Stimulated activated CD8-positive, alpha-beta memory T cell treated with anti-CD3 and anti-CD28 coated beads, Interleukin-12 subunit alpha, Interleukin-12 subunit beta, amount 100 ng/mL, for 24 hours (primary cell): ENCODE measurements around the gene CTBP2.

Source experiments
- DNase-seq: peaks from one replicate; pipeline ENCODE4 v3.0.0-alpha.2; 2020; ENCODE audit errors: extremely low read depth

The CTBP2 gene

DNA sequence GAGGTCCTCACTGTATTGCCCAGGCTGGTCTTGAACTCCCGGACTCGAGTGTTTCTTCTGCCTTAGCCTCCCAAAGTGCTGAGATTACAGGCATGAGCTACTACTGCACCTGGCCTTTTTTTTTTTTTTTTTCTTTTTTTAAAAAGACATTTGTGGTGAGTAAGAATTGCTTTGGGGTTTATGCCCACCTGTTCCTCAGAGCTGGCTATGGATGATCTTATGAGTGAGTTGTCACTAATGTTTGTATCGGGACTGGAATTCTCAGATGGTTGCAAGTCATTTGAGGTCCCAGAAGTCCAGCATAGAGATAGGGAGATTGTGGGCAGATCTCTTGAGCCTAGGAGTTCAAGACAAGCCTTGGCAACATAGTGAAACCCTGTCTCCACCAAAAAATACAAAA is 183.2 kb downstream of the CTBP2 start:
- no peak for DNase-seq

GRCh38 chr10:124975977-124976514 is 184.3 kb downstream of the CTBP2 start:
- DNase-seq, result no peak

DNA sequence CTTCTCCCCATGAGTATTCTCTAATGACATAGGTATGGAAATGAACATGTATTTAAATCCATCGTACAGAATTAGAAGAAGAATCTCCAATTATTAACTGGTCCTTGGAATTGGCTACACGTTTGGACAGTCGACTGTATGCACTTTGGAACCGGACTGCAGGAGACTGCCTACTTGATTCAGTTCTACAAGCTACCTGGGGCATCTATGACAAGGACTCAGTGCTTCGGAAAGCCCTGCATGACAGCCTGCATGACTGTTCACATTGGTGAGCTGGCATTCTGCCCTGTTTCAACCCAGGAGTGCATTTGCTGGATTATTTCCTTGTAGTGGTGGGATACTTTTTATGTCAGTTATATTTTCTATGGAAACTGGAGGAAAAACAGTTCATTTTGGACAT is 186.2 kb downstream of the CTBP2 start:
- DNase-seq, result no peak

GRCh38 chr10:124972637-124973036 is 187.7 kb downstream of the CTBP2 start:
- DNase-seq, result no peak

DNA sequence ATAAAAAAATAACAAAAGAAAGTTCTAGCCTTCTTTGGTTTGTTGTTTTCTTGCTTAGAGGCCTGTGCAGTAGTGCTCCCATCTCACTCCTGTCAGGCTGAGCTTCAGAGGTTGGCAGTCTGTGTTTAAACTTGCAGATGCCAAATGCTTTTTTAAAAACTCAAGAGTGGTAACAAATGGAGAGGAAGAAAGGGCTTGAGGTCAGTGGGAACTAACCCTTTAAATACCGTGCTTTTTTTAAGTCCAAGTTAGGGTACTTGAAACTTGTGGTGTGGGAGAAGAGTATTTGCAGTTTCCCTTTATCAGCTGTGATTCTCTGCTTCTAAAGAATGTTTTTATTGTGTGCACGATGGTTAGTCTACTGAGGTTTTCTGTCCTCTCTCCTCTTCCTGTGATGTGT is 189.1 kb downstream of the CTBP2 start:
- DNase-seq, result no peak

DNA sequence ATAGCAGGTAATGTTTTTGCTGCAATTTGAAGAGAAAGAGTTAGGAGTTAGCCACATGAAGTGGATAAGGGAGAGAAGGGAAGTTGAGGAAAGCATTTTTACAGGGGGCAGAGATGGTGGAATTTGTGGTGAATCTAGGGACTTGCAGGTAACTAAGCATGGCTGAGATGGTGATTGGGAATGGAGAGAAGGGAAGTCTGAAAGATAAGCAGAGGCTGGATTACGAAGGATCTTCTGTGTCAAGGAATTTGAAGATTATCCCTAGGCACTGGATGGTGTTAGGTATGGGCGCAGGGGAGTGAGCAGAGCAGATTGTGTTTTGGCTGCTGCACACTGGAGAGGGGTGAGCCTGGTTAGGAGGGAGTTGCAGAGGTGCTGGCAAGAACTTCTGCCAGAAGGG is 193.1 kb downstream of the CTBP2 start:
- no peak for DNase-seq

- DNase-seq, result no peak
Observed at GRCh38 chr10:124966008-124966407, 194.4 kb downstream of the CTBP2 start.

GRCh38 chr10:124963866-124964720 is 196.3 kb downstream of the CTBP2 start:
- DNase-seq, result no peak

DNA sequence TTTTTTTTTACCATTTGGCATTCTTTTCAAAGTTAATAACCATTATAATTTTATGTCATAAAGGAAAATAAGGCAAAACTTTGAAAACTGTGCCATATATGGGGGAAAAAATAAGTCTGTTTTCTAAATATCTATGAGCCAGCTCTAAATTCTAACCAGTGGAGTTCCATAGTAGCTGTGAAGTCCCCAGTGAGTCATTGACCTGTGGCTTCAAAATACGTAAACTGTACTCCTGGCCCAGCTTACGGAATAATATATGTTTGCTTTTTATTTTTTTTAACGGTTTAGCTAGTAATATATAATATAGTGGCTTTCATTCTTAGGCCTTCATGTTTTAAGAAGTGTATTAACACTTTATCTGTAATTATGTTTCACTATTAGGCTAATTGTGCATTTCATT is 197.9 kb downstream of the CTBP2 start:
- DNase-seq, result no peak

- no peak for DNase-seq
Observed at GRCh38 chr10:124961248-124961570, 199.2 kb downstream of the CTBP2 start.

GRCh38 chr10:124959564-124959963 is 200.8 kb downstream of the CTBP2 start:
- no peak for DNase-seq

DNA sequence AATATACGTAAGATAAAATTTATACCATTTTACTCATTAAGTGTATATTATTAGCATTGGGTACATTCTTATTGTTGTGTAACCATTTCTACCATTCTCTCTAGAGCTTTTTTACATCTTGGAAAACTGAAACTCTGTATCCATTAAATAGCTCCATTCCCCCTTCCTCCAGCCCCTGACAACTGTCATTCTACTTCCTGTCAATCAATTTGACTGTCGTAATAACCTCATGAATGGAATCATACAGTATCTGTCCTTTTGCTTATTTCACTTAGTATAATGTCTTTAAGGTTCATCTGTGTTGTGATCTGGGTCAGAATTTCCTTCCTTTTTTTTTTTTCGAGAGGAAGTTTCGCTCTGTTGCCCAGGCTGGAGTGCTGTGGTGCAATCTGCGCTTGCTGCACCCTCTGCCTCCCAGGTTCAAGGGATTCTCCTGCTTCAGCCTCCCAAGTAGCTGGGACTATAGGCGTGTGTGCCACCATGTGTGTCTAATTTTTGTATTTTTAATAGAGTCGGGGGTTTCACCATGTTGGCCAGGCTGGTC is 202.9 kb downstream of the CTBP2 start:
- DNase-seq, result no peak

GRCh38 chr10:124956764-124957163 is 203.6 kb downstream of the CTBP2 start:
- DNase-seq, result no peak

DNA sequence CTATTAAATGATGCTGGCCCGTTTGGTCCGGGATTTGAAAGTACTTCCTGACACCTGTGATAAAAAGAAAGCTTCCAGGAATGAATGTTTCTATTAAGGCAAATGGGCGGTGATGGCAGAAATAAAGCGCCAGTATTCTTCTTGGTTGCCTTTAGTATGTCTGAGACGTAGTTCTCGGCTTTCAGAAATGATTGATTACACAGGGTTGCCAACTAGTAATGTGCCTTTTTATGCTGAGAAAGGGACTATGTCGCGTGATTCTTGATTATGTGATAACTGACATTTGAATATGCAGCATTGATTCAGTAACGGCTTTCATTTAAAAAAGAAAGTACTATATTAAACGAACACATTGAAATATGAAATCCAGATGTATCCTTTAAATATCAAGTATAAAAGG is 204.5 kb downstream of the CTBP2 start:
- no peak for DNase-seq

GRCh38 chr10:124955243-124955642 is 205.1 kb downstream of the CTBP2 start:
- DNase-seq, result no peak

- no peak for DNase-seq
Observed at GRCh38 chr10:124953421-124953820, 206.9 kb downstream of the CTBP2 start.

- DNase-seq, result no peak
Observed at GRCh38 chr10:124952123-124952522, 208.2 kb downstream of the CTBP2 start.

DNA sequence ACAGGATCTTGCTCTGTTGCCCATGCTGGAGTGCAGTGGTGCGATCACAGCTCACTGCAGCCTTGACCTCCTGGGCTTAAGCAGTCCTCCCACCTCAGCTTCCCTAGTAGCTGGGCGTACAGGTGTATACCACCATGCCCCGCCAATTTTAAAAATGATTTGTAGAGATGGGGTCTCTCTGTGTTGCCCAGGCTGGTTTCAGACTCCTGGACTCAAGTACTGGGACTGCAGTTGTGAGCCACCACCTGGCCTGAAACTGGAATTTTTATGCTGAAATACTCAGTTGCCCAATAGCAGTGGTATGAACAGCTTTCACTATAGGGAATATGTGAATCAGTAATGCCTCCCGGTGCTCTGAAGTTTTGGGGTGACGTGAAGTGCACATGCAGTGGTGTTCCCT is 210.8 kb downstream of the CTBP2 start:
- no peak for DNase-seq

DNA sequence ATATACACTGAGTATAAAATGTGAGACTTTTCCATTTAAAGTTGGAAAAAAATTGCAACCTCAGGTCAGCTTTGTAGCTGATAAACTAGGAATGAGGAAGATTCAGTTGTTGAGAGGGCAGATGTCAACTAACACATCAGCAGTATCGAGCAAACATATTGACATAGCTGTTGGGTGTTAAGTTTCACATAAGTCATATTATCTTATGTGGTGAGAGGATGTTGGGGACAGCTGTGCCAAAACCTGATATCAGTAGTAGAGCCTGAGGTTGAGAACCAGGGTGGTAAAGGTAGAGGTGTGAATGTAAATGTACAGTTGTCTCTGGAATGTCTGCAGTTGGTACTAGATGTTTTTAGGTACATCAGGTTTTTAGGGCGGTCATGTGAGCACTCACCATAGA is 213.4 kb downstream of the CTBP2 start:
- DNase-seq, result no peak

GRCh38 chr10:124944982-124945381 is 215.4 kb downstream of the CTBP2 start:
- DNase-seq, result no peak

DNA sequence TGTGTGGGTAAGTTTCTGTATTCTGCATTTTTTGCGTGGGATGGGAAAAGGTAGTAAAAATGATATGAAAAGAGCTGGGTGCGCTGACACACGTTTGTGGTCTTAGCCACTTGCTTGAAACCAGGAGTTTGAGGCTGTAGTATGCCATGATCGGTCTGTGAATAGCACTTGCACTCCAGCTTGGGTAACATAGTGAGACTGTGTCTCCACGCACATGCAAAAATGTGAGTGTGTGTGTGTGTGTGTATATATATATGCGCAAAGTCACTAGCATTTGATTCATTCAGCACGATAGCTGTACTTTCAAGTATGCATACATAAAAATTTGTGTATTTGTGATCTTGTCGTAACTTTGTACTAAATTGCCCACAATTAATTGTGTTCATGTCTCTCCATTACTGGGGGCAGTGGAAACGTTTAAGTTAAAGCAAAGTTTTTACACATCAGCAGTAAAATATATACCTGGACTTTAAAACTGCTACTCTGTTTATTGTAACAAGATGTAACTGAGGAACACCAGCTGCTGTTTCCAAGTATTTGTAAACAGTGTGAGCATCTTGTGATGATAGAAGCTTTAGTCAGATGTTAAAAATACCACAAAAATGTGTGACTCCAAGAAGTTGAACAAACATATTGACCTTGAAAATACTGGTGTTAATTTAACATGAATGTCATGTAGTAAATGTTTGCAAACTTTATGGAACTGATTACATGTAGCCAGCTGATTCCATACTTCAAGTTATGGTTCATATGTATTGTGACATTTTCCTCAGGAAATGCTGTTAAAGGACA is 216.9 kb downstream of the CTBP2 start:
- no peak for DNase-seq

DNA sequence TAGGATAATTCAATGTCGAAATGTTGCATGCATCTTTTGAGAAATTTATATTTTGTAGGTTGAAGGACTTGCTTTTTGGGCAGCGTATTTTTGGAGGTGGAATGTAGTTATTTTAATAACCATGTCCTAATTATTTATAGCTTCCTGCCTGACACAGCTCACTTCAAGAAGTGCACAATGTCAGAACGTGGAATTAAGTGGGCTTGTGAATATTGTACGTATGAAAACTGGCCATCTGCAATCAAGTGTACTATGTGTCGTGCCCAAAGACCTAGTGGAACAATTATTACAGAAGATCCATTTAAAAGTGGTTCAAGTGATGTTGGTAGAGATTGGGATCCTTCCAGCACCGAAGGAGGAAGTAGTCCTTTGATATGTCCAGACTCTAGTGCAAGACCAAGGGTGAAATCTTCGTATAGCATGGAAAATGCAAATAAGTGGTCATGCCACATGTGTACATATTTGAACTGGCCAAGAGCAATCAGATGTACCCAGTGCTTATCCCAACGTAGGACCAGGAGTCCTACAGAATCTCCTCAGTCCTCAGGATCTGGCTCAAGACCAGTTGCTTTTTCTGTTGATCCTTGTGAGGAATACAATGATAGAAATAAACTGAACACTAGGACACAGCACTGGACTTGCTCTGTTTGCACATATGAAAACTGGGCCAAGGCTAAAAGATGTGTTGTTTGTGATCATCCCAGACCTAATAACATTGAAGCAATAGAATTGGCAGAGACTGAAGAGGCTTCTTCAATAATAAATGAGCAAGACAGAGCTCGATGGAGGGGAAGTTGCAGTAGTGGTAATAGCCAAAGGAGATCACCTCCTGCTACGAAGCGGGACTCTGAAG is 217.8 kb downstream of the CTBP2 start:
- no peak for DNase-seq
